Parathyroid adenoma (tissue), 2 donors: Measurements from ENCODE around the gene SLC15A1.

Experiments
- H2AFZ ChIP-seq: fragments of 300-600 bp; sonication (generic); one replicate; pipeline ENCODE4 v1.7.0; 2017; ENCODE audit warnings: antibody characterized with exemption, mild to moderate bottlenecking
- H3K27ac ChIP-seq: fragments of 300-600 bp; sonication (generic); one replicate; pipeline ENCODE4 v1.7.0; 2017
- H3K27me3 ChIP-seq: fragments of 300-600 bp; sonication (generic); one replicate; pipeline ENCODE4 v1.7.0; 2017; ENCODE audit warnings: low read length; ENCODE audit not compliant: control insufficient read depth, insufficient read depth
- H3K36me3 ChIP-seq: fragments of 300-600 bp; sonication (generic); one replicate; pipeline ENCODE4 v1.7.0; 2017; ENCODE audit warnings: low read length; ENCODE audit not compliant: control insufficient read depth, insufficient read depth
- H3K4me1 ChIP-seq: fragments of 300-600 bp; sonication (generic); one replicate; pipeline ENCODE4 v1.7.0; 2017; ENCODE audit warnings: control low read depth
- H3K4me2 ChIP-seq: fragments of 300-600 bp; sonication (generic); one replicate; pipeline ENCODE4 v1.7.0; 2017; ENCODE audit warnings: low read length
- H3K4me3 ChIP-seq: fragments of 300-600 bp; sonication (generic); one replicate; pipeline ENCODE4 v1.7.0; 2017; ENCODE audit warnings: low read depth, low read length
- H3K79me2 ChIP-seq: fragments of 300-600 bp; sonication (generic); one replicate; pipeline ENCODE4 v1.7.0; 2017; ENCODE audit warnings: control low read depth
- H3K9ac ChIP-seq: fragments of 300-600 bp; sonication (generic); one replicate; pipeline ENCODE4 v1.7.0; 2017; ENCODE audit warnings: mild to moderate bottlenecking
- H3K9me3 ChIP-seq: fragments of 300-600 bp; sonication (generic); one replicate; pipeline ENCODE4 v1.7.0; 2017; ENCODE audit warnings: low read length; ENCODE audit not compliant: control insufficient read depth
- CTCF ChIP-seq: fragments of 300-600 bp; sonication (generic); IDR thresholded peaks from one replicate; pipeline ENCODE4 v1.7.0; 2017; ENCODE audit warnings: antibody characterized with exemption, mild to moderate bottlenecking
- donor health status: primary hyperparathyroidism.

The SLC15A1 gene

GRCh38 chr13:98797456-98797855 lies 45.0 kb upstream of the SLC15A1 start:
- Histone ChIP-seq H3K4me1 (no peaks in the 10 kb centered on the region), H3K9ac (no peak overlapping the region), H3K79me2 (no peaks in the 10 kb centered on the region), H2AFZ (no peak overlapping the region), H3K9me3 (no peaks in the 10 kb centered on the region), H3K4me3 (no peak overlapping the region), H3K27ac (no peak overlapping the region), H3K4me2 (no peak overlapping the region), H3K27me3 (no peaks in the 10 kb centered on the region), H3K36me3 (no peaks in the 10 kb centered on the region)
- no peak for TF ChIP-seq CTCF

- no peaks in the 10 kb centered on the region for H3K27me3 ChIP-seq
- no peak overlapping the region for H3K4me3 ChIP-seq
- H3K27ac ChIP-seq, result no peak overlapping the region
- H3K9me3 ChIP-seq, result no peaks in the 10 kb centered on the region
- H3K4me2 ChIP-seq, result no peak overlapping the region
- no peaks in the 10 kb centered on the region for H3K79me2 ChIP-seq
- H3K9ac ChIP-seq, result no peak overlapping the region
- H3K36me3 ChIP-seq, result no peaks in the 10 kb centered on the region
- no peak for TF ChIP-seq CTCF
- H3K4me1 ChIP-seq, result no peaks in the 10 kb centered on the region
- H2AFZ ChIP-seq, result no peak overlapping the region
Measured at GRCh38 chr13:98796798-98797197, 44.3 kb upstream of the SLC15A1 start.

GRCh38 chr13:98796191-98796590 lies 43.7 kb upstream of the SLC15A1 start:
- H3K4me1 ChIP-seq, result no peaks in the 10 kb centered on the region
- H3K9me3 ChIP-seq, result no peaks in the 10 kb centered on the region
- H2AFZ ChIP-seq, result no peak overlapping the region
- no peak overlapping the region for H3K4me2 ChIP-seq
- TF ChIP-seq CTCF, result no peak
- no peaks in the 10 kb centered on the region for H3K27me3 ChIP-seq
- no peaks in the 10 kb centered on the region for H3K79me2 ChIP-seq
- H3K4me3 ChIP-seq, result no peak overlapping the region
- no peak overlapping the region for H3K27ac ChIP-seq
- H3K9ac ChIP-seq, result no peak overlapping the region
- H3K36me3 ChIP-seq, result no peaks in the 10 kb centered on the region

- Histone ChIP-seq H3K9me3 (no peaks in the 10 kb centered on the region), H3K4me1 (no peaks in the 10 kb centered on the region), H3K27me3 (no peaks in the 10 kb centered on the region), H3K79me2 (no peaks in the 10 kb centered on the region), H3K36me3 (no peaks in the 10 kb centered on the region), H3K9ac (no peak overlapping the region), H2AFZ (no peak overlapping the region), H3K4me2 (no peak overlapping the region), H3K27ac (no peak overlapping the region), H3K4me3 (no peak overlapping the region)
- no peak for TF ChIP-seq CTCF
Measured at GRCh38 chr13:98795220-98795619, 42.7 kb upstream of the SLC15A1 start.

GRCh38 chr13:98794498-98794897 lies 42.0 kb upstream of the SLC15A1 start:
- no peaks in the 10 kb centered on the region for H3K79me2 ChIP-seq
- no peaks in the 10 kb centered on the region for H3K9me3 ChIP-seq
- no peak overlapping the region for H3K9ac ChIP-seq
- no peak overlapping the region for H3K4me3 ChIP-seq
- H3K4me1 ChIP-seq, result no peaks in the 10 kb centered on the region
- no peak overlapping the region for H2AFZ ChIP-seq
- H3K36me3 ChIP-seq, result no peaks in the 10 kb centered on the region
- TF ChIP-seq CTCF, result no peak
- H3K4me2 ChIP-seq, result no peak overlapping the region
- no peak overlapping the region for H3K27ac ChIP-seq
- no peaks in the 10 kb centered on the region for H3K27me3 ChIP-seq
